Activated CD4-positive, CD25-positive, alpha-beta regulatory T cell treated with anti-CD3 and anti-CD28 coated beads, Interleukin-2, amount 50 U/mL, for 72 hours (primary cell): ENCODE data around the gene MCF2L.

Experiments
- DNase-seq: peaks from one replicate; pipeline ENCODE4 v3.0.0; 2021

MCF2L gene

GRCh38 chr13:112981451-112981850, 12.4 kb downstream of the MCF2L start:
- DNase-seq: no peak

GRCh38 chr13:112982281-112983041, 13.4 kb downstream of the MCF2L start:
- no peak for DNase-seq

- no peak for DNase-seq
Observed at GRCh38 chr13:112983042-112983305, 14.0 kb downstream of the MCF2L start.

GRCh38 chr13:112983428-112984196, 14.6 kb downstream of the MCF2L start:
- DNase-seq: no peak

GRCh38 chr13:112984501-112984900, 15.5 kb downstream of the MCF2L start:
- no peak for DNase-seq

GRCh38 chr13:112984954-112985802, 16.2 kb downstream of the MCF2L start:
- no peak for DNase-seq

GRCh38 chr13:112985803-112986408, 16.9 kb downstream of the MCF2L start:
- DNase-seq: no peak

- no peak for DNase-seq
Observed at GRCh38 chr13:112986470-112986869, 17.5 kb downstream of the MCF2L start.

GRCh38 chr13:112986946-112987681, 18.1 kb downstream of the MCF2L start:
- DNase-seq: no peak

GRCh38 chr13:112987682-112988024, 18.6 kb downstream of the MCF2L start:
- DNase-seq: no peak

GRCh38 chr13:112990783-112991182, 21.8 kb downstream of the MCF2L start:
- no peak for DNase-seq

- DNase-seq: no peak
Observed at GRCh38 chr13:112991609-112992008, 22.6 kb downstream of the MCF2L start.

- DNase-seq: no peak
Observed at GRCh38 chr13:112992931-112993680, 24.1 kb downstream of the MCF2L start.

GRCh38 chr13:112994084-112994780, 25.2 kb downstream of the MCF2L start:
- DNase-seq: no peak

GRCh38 chr13:112994781-112995355, 25.9 kb downstream of the MCF2L start:
- no peak for DNase-seq

- DNase-seq: no peak
Observed at GRCh38 chr13:112995395-112996191, 26.6 kb downstream of the MCF2L start.

- no peak for DNase-seq
Observed at GRCh38 chr13:112996671-112997091, 27.7 kb downstream of the MCF2L start.

GRCh38 chr13:112997188-112998130, 28.4 kb downstream of the MCF2L start:
- no peak for DNase-seq
